GM12892 (cell line): ENCODE results near the gene CACNA2D2.

ENCODE experiments used
- POLR2A ChIP-seq: IDR thresholded peaks from 2 replicates; pipeline ENCODE4 v1.6.1; 2011; ENCODE audit warnings: low read depth, low read length, control low read depth
- POLR2AphosphoS5 ChIP-seq: IDR thresholded peaks from 2 replicates; pipeline ENCODE4 v1.6.1; 2011; ENCODE audit warnings: low read depth, low read length, control low read depth
- TAF1 ChIP-seq: IDR thresholded peaks from 2 replicates; pipeline ENCODE4 v1.6.1; 2011; ENCODE audit warnings: low read depth, mild to moderate bottlenecking, control low read depth, low read length, borderline replicate concordance

GRCh38 chr3:50518436-50518835 is 15.0 kb upstream of the CACNA2D2 start:
- TF ChIP-seq POLR2A (no peak), POLR2AphosphoS5 (no peak), TAF1 (no peak)
